ENCODE measurements around the gene CAD. TPM values are rescaled to one million over a fixed set of nuclear protein-coding genes. Genes with fewer than 3 reads are reported as not detected.

The CAD gene
- total RNA-seq, 1 experiment from 2014 or later = 114 TPM

DNA sequence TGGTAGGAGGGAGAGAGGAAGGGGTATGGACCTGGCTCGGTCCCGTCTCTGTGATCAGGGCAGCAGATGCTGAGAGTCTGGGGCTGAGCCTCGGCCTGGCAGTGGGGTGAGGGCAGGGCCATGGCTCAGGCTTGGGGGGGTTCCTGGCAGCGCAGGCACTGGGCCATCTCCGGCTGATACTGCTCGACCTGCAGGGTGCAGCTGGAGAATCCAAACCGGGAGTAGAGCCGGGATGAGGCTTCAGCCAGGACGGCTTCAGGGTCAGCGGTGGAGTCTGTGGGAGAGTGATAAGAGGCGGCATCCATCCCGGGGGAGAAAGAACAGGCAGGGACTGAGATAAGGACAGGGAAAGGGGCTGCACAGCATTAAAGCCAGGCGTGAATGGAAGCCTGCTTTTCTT is 38.0 kb downstream of the CAD start:
- no peak overlapping the region for H3K4me2 ChIP-seq (ENCODE audit: low read length)
- ATAC-seq (no peak), DNase-seq (ENCODE audit: low read depth, low spot score) (no peak)
- H3K9ac ChIP-seq (ENCODE audit: low read length) = no peak overlapping the region
- H2AFZ ChIP-seq (ENCODE audit: low read depth, low read length, poor library complexity, severe bottlenecking) = no peak overlapping the region
- H3K36me3 ChIP-seq (ENCODE audit: control insufficient read depth in 1 of 2, insufficient read depth in 2 of 2, low read length in 2 of 2) = peaks cover 0 to 2% of the 10 kb centered on the region in 2 experiments; a peak in 2 of 4 replicates
- BruUV-seq (replicated peaks) = no TSS peak
- RAD21 ChIA-PET (ENCODE audit: low non-redundant PET in 1 of 2, low total read pairs in 2 of 2, uncharacterized antibody in 2 of 2, unreplicated experiment in 2 of 2) = no interaction called here
- no peak overlapping the region for H3K4me3 ChIP-seq (replicated peaks in 1 of 2; ENCODE audit: low read depth in 1 of 2, low read length in 2 of 2)
- no peak for TF ChIP-seq JUND (IDR thresholded peaks at IDR 0.05)
- no peak for TF ChIP-seq POLR2AphosphoS5 (IDR thresholded peaks at IDR 0.05; ENCODE audit: low read depth, low read length)
- no peak for TF ChIP-seq ZNF274 (IDR thresholded peaks at IDR 0.05; ENCODE audit: low read depth, low read length)
- TF ChIP-seq FOSL1 (IDR thresholded peaks at IDR 0.05; ENCODE audit: low read depth) = no peak
- no peak for TF ChIP-seq SRF (IDR thresholded peaks at IDR 0.05; ENCODE audit: low read depth)
- no peak for TF ChIP-seq SP1 (IDR thresholded peaks at IDR 0.05; ENCODE audit: low read depth)
- TF ChIP-seq RAD21 (IDR thresholded peaks at IDR 0.05; ENCODE audit: low read depth) = no peak
- TF ChIP-seq, protein P1, sequence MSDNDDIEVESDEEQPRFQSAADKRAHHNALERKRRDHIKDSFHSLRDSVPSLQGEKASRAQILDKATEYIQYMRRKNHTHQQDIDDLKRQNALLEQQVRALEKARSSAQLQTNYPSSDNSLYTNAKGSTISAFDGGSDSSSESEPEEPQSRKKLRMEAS (IDR thresholded peaks at IDR 0.05) = no peak
- TF ChIP-seq, protein P2, sequence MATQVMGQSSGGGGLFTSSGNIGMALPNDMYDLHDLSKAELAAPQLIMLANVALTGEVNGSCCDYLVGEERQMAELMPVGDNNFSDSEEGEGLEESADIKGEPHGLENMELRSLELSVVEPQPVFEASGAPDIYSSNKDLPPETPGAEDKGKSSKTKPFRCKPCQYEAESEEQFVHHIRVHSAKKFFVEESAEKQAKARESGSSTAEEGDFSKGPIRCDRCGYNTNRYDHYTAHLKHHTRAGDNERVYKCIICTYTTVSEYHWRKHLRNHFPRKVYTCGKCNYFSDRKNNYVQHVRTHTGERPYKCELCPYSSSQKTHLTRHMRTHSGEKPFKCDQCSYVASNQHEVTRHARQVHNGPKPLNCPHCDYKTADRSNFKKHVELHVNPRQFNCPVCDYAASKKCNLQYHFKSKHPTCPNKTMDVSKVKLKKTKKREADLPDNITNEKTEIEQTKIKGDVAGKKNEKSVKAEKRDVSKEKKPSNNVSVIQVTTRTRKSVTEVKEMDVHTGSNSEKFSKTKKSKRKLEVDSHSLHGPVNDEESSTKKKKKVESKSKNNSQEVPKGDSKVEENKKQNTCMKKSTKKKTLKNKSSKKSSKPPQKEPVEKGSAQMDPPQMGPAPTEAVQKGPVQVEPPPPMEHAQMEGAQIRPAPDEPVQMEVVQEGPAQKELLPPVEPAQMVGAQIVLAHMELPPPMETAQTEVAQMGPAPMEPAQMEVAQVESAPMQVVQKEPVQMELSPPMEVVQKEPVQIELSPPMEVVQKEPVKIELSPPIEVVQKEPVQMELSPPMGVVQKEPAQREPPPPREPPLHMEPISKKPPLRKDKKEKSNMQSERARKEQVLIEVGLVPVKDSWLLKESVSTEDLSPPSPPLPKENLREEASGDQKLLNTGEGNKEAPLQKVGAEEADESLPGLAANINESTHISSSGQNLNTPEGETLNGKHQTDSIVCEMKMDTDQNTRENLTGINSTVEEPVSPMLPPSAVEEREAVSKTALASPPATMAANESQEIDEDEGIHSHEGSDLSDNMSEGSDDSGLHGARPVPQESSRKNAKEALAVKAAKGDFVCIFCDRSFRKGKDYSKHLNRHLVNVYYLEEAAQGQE (IDR thresholded peaks at IDR 0.05; ENCODE audit: low read depth) = no peak
- TF ChIP-seq, protein P3, sequence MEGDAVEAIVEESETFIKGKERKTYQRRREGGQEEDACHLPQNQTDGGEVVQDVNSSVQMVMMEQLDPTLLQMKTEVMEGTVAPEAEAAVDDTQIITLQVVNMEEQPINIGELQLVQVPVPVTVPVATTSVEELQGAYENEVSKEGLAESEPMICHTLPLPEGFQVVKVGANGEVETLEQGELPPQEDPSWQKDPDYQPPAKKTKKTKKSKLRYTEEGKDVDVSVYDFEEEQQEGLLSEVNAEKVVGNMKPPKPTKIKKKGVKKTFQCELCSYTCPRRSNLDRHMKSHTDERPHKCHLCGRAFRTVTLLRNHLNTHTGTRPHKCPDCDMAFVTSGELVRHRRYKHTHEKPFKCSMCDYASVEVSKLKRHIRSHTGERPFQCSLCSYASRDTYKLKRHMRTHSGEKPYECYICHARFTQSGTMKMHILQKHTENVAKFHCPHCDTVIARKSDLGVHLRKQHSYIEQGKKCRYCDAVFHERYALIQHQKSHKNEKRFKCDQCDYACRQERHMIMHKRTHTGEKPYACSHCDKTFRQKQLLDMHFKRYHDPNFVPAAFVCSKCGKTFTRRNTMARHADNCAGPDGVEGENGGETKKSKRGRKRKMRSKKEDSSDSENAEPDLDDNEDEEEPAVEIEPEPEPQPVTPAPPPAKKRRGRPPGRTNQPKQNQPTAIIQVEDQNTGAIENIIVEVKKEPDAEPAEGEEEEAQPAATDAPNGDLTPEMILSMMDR (IDR thresholded peaks at IDR 0.05 in 2 of 3, conservative IDR thresholded peaks at IDR 0.05 in 1 of 3; ENCODE audit: borderline replicate concordance in 1 of 3, insufficient read depth in 1 of 3, low read depth in 2 of 3, low read length in 2 of 3) = no peak
- TF ChIP-seq, protein P4, sequence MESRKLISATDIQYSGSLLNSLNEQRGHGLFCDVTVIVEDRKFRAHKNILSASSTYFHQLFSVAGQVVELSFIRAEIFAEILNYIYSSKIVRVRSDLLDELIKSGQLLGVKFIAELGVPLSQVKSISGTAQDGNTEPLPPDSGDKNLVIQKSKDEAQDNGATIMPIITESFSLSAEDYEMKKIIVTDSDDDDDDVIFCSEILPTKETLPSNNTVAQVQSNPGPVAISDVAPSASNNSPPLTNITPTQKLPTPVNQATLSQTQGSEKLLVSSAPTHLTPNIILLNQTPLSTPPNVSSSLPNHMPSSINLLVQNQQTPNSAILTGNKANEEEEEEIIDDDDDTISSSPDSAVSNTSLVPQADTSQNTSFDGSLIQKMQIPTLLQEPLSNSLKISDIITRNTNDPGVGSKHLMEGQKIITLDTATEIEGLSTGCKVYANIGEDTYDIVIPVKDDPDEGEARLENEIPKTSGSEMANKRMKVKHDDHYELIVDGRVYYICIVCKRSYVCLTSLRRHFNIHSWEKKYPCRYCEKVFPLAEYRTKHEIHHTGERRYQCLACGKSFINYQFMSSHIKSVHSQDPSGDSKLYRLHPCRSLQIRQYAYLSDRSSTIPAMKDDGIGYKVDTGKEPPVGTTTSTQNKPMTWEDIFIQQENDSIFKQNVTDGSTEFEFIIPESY (IDR thresholded peaks at IDR 0.05; ENCODE audit: extremely low read depth, insufficient replicate concordance, low read length) = no peak
- TF ChIP-seq EZH2 (IDR thresholded peaks at IDR 0.05) = no peak
- no peak for TF ChIP-seq YY1 (IDR thresholded peaks at IDR 0.05; ENCODE audit: extremely low read depth, insufficient replicate concordance, low read depth, low read length)
- no peak for TF ChIP-seq TCF7L2 (IDR thresholded peaks at IDR 0.05; ENCODE audit: borderline replicate concordance, extremely low read depth, insufficient read depth, insufficient read length)
- TF ChIP-seq CBX3 (IDR thresholded peaks at IDR 0.05; ENCODE audit: low read depth) = no peak
- TF ChIP-seq SIN3A (IDR thresholded peaks at IDR 0.05; ENCODE audit: low read depth) = no peak
- TF ChIP-seq EZH2phosphoT487 (IDR thresholded peaks at IDR 0.05; ENCODE audit: borderline replicate concordance) = no peak
- TF ChIP-seq ZFX (IDR thresholded peaks at IDR 0.05) = no peak
- POLR2A ChIA-PET = no interaction called here
- CTCF ChIA-PET = no interaction called here
- no peaks in the 10 kb centered on the region for H3K9me2 ChIP-seq (ENCODE audit: insufficient read depth)
- intact Hi-C loops (cut with micrococcal nuclease) = no loop called here
- H3K4me1 ChIP-seq (ENCODE audit: control insufficient read depth in 1 of 2, insufficient read depth in 2 of 2, low read length in 2 of 2) = peaks cover 0 to 5% of the 10 kb centered on the region in 2 experiments; a peak in 2 of 4 replicates
- no peaks in the 10 kb centered on the region for H3K27me3 ChIP-seq (ENCODE audit: insufficient read depth, low read length)
- no peak overlapping the region for H3K27ac ChIP-seq (ENCODE audit: low read depth, low read length)
- H3K79me2 ChIP-seq (ENCODE audit: insufficient read depth, low read length) = 0 out of 2 replicates have a peak, but pooled peaks cover 7% of the 10 kb centered on the region
- H3K9me3 ChIP-seq (ENCODE audit: control insufficient read depth in 1 of 2, insufficient read depth in 1 of 2, low read depth in 1 of 2, low read length in 2 of 2) = no peaks in the 10 kb centered on the region
- H4K20me1 ChIP-seq (ENCODE audit: insufficient read depth) = no peaks in the 10 kb centered on the region

Measured in HCT116 (cell line).